SK-N-SH (cell line): ENCODE results near the gene COL25A1. TPM values are rescaled to one million over a fixed set of nuclear protein-coding genes. Genes with fewer than 3 reads are reported as not detected.

Source experiments
- CTCF ChIA-PET: fragments of 300-600, 350-600 bp; formaldehyde crosslinking; extraction: SDS; loops from one replicate; lab custom pipeline; 2021; lab: Yijun Ruan, JAX
- POLR2A ChIA-PET: fragments of 350-600 bp; sonication (Branson Sonifier 250); formaldehyde crosslinking; extraction: SDS; loops from one replicate; lab custom pipeline; 2020; ENCODE audit warnings: antibody characterized with exemption, inconsistent platforms; lab: Yijun Ruan, JAX
- DNase-seq: peaks from one replicate; pipeline ENCODE4 v3.0.0; 2012
- H2AFZ ChIP-seq: fragments of 200-600 bp; sonication (generic); 2 replicates; pipeline ENCODE4 v1.8.1; 2016; ENCODE audit warnings: antibody characterized with exemption, mild to moderate bottlenecking, low read depth
- H3F3A ChIP-seq: fragments of 200-600 bp; sonication (generic); replicated peaks from 2 replicates; pipeline ENCODE3; 2016; ENCODE audit warnings: antibody characterized with exemption, mild to moderate bottlenecking; ENCODE audit not compliant: insufficient read depth
- H3K27ac ChIP-seq, 2 experiments: fragments of 200-500 bp in 1 of 2; fragments of 200-600 bp in 1 of 2; sonication (Bioruptor generic) in 1 of 2; sonication (generic), shearing (Covaris generic) in 1 of 2; 2 replicates each; pipeline versions ENCODE4 v1.5.1 to v1.6.1; 2014 to 2016; ENCODE audit warnings: low read depth in 2 of 2, inconsistent platforms in 1 of 2, low read length in 1 of 2, mild to moderate bottlenecking in 1 of 2, mixed read lengths in 1 of 2
- H3K27me3 ChIP-seq: fragments of 200-600 bp; sonication (generic), shearing (Covaris generic); 2 replicates; pipeline ENCODE4 v1.6.1; 2016; ENCODE audit warnings: mixed run types; ENCODE audit not compliant: insufficient read depth
- H3K36me3 ChIP-seq, 2 experiments: fragments of 200-500 bp in 1 of 2; fragments of 200-600 bp in 1 of 2; sonication (Bioruptor generic) in 1 of 2; sonication (generic) in 1 of 2; replicated peaks in 1 of 2; 2 replicates each; pipeline versions ENCODE3 to v1.5.1; 2014 to 2016; ENCODE audit warnings: low read length in 1 of 2, mild to moderate bottlenecking in 1 of 2; ENCODE audit not compliant: insufficient read depth in 2 of 2, control insufficient read depth in 1 of 2
- H3K4me1 ChIP-seq, 2 experiments: fragments of 200-500 bp in 1 of 2; fragments of 200-600 bp in 1 of 2; sonication (Bioruptor generic) in 1 of 2; sonication (generic), shearing (Covaris generic) in 1 of 2; 2 replicates each; pipeline versions ENCODE4 v1.5.1 to v1.6.1; 2014 to 2016; ENCODE audit warnings: low read depth in 1 of 2, low read length in 1 of 2, mixed run types in 1 of 2; ENCODE audit not compliant: insufficient read depth in 2 of 2, control insufficient read depth in 1 of 2
- H3K4me2 ChIP-seq: fragments of 200-600 bp; sonication (generic), shearing (Covaris generic); 2 replicates; pipeline ENCODE4 v1.6.1; 2017; ENCODE audit warnings: mixed run types
- H3K4me3 ChIP-seq, 2 experiments: fragments of 200-500 bp in 1 of 2; fragments of 200-600 bp in 1 of 2; sonication (Bioruptor generic) in 1 of 2; sonication (generic), shearing (Covaris generic) in 1 of 2; 2 replicates each; pipeline versions ENCODE4 v1.5.1 to v1.8.1; 2014 to 2016; ENCODE audit warnings: low read depth in 2 of 2, inconsistent platforms in 1 of 2, low read length in 1 of 2, mild to moderate bottlenecking in 1 of 2, mixed read lengths in 1 of 2, moderate library complexity in 1 of 2
- H3K79me2 ChIP-seq: fragments of 200-600 bp; sonication (generic); 2 replicates; pipeline ENCODE4 v1.8.1; 2017; ENCODE audit warnings: mild to moderate bottlenecking; ENCODE audit not compliant: insufficient read depth
- H3K9ac ChIP-seq: fragments of 200-600 bp; sonication (generic); 2 replicates; pipeline ENCODE4 v1.6.1; 2017; ENCODE audit warnings: mixed run types
- H3K9me2 ChIP-seq: fragments of 200-600 bp; sonication (generic); 2 replicates; pipeline ENCODE4 v1.6.1; 2017; ENCODE audit warnings: mixed run types
- H3K9me3 ChIP-seq: fragments of 200-600 bp; sonication (generic); 2 replicates; pipeline ENCODE4 v1.6.1; 2017; ENCODE audit warnings: mixed run types, mild to moderate bottlenecking, moderate library complexity
- H4K20me1 ChIP-seq: fragments of 200-600 bp; sonication (generic); 2 replicates; pipeline ENCODE4 v1.6.1; 2017; ENCODE audit warnings: mild to moderate bottlenecking, mixed run types; ENCODE audit not compliant: insufficient read depth
- CHD2 ChIP-seq: fragments of 150-350 bp; IDR thresholded peaks from 2 replicates; pipeline ENCODE4 v1.6.1; 2018; ENCODE audit warnings: low read length; ENCODE audit not compliant: partially characterized antibody
- ELF1 ChIP-seq: IDR thresholded peaks from 2 replicates; pipeline ENCODE4 v1.4.0; 2012
- FOXM1 ChIP-seq: IDR thresholded peaks from 2 replicates; pipeline ENCODE4 v1.4.0; 2012; ENCODE audit warnings: low read depth, mild to moderate bottlenecking
- GABPA ChIP-seq: IDR thresholded peaks from 2 replicates; pipeline ENCODE4 v1.4.0; 2012; ENCODE audit warnings: low read depth, mild to moderate bottlenecking
- MEF2A ChIP-seq: IDR thresholded peaks from 2 replicates; pipeline ENCODE4 v1.4.0; 2012; ENCODE audit warnings: low read depth, borderline replicate concordance
- MXI1 ChIP-seq: IDR thresholded peaks from 2 replicates; pipeline ENCODE4 v1.6.1; 2012; ENCODE audit warnings: mild to moderate bottlenecking, low read depth, low read length, improper control_type of control experiment
- NFIC ChIP-seq: IDR thresholded peaks from 2 replicates; pipeline ENCODE4 v1.4.0; 2012; ENCODE audit warnings: borderline replicate concordance
- RCOR1 ChIP-seq: fragments of 150-350 bp; IDR thresholded peaks from 2 replicates; pipeline ENCODE4 v1.6.1; 2017; ENCODE audit warnings: antibody characterized with exemption, low read length
- RFX5 ChIP-seq: IDR thresholded peaks from 2 replicates; pipeline ENCODE4 v1.6.1; 2012; ENCODE audit warnings: mild to moderate bottlenecking, improper control_type of control experiment, low read length
- RXRA ChIP-seq: IDR thresholded peaks from 2 replicates; pipeline ENCODE4 v1.4.0; 2012; ENCODE audit warnings: low read depth, mild to moderate bottlenecking, borderline replicate concordance
- SIN3A ChIP-seq: IDR thresholded peaks from 2 replicates; pipeline ENCODE4 v1.6.1; 2012; ENCODE audit warnings: low read depth, mild to moderate bottlenecking, low read length, moderate library complexity, borderline replicate concordance
- TAF1 ChIP-seq: IDR thresholded peaks from 2 replicates; pipeline ENCODE4 v1.6.1; 2012; ENCODE audit warnings: low read depth, mild to moderate bottlenecking, low read length, moderate library complexity, borderline replicate concordance
- TCF12 ChIP-seq: IDR thresholded peaks from 2 replicates; pipeline ENCODE4 v1.4.0; 2012
- WGBS: methylation state at CpG from one replicate; pipeline ENCODE4 v1.1.6; 2017; ENCODE audit warnings: low lambda C conversion rate; 5-methylcytosine and 5-hydroxymethylcytosine counted together
- polyA plus RNA-seq, 3 experiments: library from polyadenylated mRNA; depleted of rRNA; stranded (reverse); fragments of >200 nt; gene quantifications; 2 replicates each; pipeline ENCODE4 v1.2.3, GENCODE V29; 2012
- TF ChIP-seq, protein P1 (sequence below): fragments of 150-350 bp; IDR thresholded peaks from 2 replicates; pipeline ENCODE4 v1.6.1; 2017; ENCODE audit warnings: antibody characterized with exemption, low read length, low read depth, borderline replicate concordance
- TF ChIP-seq, protein P2 (sequence below): IDR thresholded peaks from 2 replicates; pipeline ENCODE4 v1.4.0; 2012; ENCODE audit warnings: low read depth

COL25A1 gene
- polyA plus RNA-seq, 1 of the 3 experiments (the other 2 are of a cell fraction): not detected

- H3F3A ChIP-seq: no peaks in the 10 kb centered on the region
- CTCF ChIA-PET: no interaction called here
- no peak overlapping the region for H3K4me3 ChIP-seq
- no peak overlapping the region for H2AFZ ChIP-seq
- no peaks in the 10 kb centered on the region for H3K27me3 ChIP-seq
- no peaks in the 10 kb centered on the region for H4K20me1 ChIP-seq
- no peaks in the 10 kb centered on the region for H3K36me3 ChIP-seq
- H3K4me2 ChIP-seq: no peak overlapping the region
- TF ChIP-seq NFIC (no peak), MXI1 (no peak), TAF1 (no peak), RCOR1 (no peak), SIN3A (no peak), TCF12 (no peak), RXRA (no peak), ELF1 (no peak), CHD2 (no peak), RFX5 (no peak)
- TF ChIP-seq, protein P1, sequence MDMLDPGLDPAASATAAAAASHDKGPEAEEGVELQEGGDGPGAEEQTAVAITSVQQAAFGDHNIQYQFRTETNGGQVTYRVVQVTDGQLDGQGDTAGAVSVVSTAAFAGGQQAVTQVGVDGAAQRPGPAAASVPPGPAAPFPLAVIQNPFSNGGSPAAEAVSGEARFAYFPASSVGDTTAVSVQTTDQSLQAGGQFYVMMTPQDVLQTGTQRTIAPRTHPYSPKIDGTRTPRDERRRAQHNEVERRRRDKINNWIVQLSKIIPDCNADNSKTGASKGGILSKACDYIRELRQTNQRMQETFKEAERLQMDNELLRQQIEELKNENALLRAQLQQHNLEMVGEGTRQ: no peak
- TF ChIP-seq, all 33 proteins: peak for 0
- 0% methylated on average over 4 of the region's 4 CpGs for WGBS
- Histone ChIP-seq H3K9ac (no peak overlapping the region), H3K79me2 (no peaks in the 10 kb centered on the region), H3K4me1 (no peaks in the 10 kb centered on the region), H3K27ac (no peak overlapping the region), H3K9me3 (no peaks in the 10 kb centered on the region), H3K9me2 (no peaks in the 10 kb centered on the region)
- no peak for DNase-seq
- POLR2A ChIA-PET: no interaction called here
These were observed 237.5 kb downstream of the COL25A1 start for GRCh38 chr4:109065006-109065405.

DNA sequence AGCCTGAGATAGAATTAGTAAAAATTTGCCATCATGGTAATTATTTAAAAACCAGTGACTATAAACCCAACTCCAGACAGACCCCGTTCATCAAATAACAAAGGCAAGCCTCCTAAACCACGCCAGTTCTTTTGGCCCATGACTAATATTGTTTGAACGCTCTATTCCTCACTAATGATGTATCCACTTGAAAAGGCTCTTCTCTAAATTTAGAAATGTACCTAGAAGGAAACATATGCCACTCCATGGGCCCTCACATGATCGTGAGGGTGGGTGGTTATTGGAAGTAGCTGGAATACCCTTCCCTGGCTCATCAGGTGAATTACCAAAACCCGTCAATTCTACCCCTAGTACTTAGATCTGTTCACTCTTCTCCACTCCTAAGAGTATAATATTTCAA is 249.2 kb downstream of the COL25A1 start:
- H3K79me2 ChIP-seq: no peaks in the 10 kb centered on the region
- DNase-seq: no peak
- no peak overlapping the region for H3K4me3 ChIP-seq
- H3K27me3 ChIP-seq: peaks cover 4% of the 10 kb centered on the region; the same call in 1 of the 2 replicates
- H3F3A ChIP-seq: no peaks in the 10 kb centered on the region
- H2AFZ ChIP-seq: no peak overlapping the region
- no peaks in the 10 kb centered on the region for H3K36me3 ChIP-seq
- no peak for TF ChIP-seq MEF2A
- TF ChIP-seq, protein P2, sequence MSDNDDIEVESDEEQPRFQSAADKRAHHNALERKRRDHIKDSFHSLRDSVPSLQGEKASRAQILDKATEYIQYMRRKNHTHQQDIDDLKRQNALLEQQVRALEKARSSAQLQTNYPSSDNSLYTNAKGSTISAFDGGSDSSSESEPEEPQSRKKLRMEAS: no peak
- no peak for TF ChIP-seq FOXM1
- TF ChIP-seq GABPA: no peak
- TF ChIP-seq MXI1: no peak
- no peak for TF ChIP-seq CHD2
- H3K9me2 ChIP-seq: no peaks in the 10 kb centered on the region
- ChIA-PET CTCF (no interaction called here), POLR2A (no interaction called here)
- no peaks in the 10 kb centered on the region for H3K4me1 ChIP-seq
- H3K27ac ChIP-seq: no peak overlapping the region
- no peak overlapping the region for H3K9ac ChIP-seq
- no peaks in the 10 kb centered on the region for H4K20me1 ChIP-seq
- no peak overlapping the region for H3K4me2 ChIP-seq
- H3K9me3 ChIP-seq: no peaks in the 10 kb centered on the region
- 0% methylated on average over 5 of the region's 5 CpGs for WGBS
